ENCODE data around the gene LARGE1.

The LARGE1 gene

DNA sequence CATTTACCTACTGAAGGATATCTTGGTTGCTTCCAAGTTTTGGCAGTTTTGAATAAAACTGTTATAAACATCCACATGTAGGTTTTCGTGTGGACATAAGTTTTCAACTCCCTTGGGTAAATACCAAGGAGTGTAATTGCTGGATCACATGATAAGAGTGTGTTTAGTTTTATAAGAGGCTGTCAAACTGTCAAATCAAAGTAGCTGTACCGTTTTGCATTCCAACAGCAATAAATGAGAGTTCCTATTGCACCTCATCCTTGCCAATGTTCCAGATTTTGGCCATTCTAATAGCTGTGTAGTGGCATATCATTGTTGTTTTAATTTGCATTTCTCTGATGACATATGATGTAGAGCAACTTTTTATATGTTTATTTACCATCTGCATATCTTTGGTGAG is 671.3 kb downstream of the LARGE1 start:
- no peak overlapping the region for H3K23ac ChIP-seq (ENCODE audit: low read length)
- no peak overlapping the region for H3K4ac ChIP-seq (ENCODE audit: low read depth, low read length)
- no peak overlapping the region for H2BK12ac ChIP-seq (ENCODE audit: low read length)
- no peak overlapping the region for H2BK5ac ChIP-seq (ENCODE audit: low read depth, low read length, poor library complexity)
- no peak overlapping the region for H4K12ac ChIP-seq (ENCODE audit: low read depth, low read length)
- no peak overlapping the region for H2BK120ac ChIP-seq (ENCODE audit: insufficient read depth, low read length, poor library complexity)
- H3K4me3 ChIP-seq (ENCODE audit: low read depth, low read length), result no peak overlapping the region
- no CpG with 5 or more reads among the region's 2 CpGs for WGBS (ENCODE audit: extremely low coverage, insufficient coverage, insufficient read length)
- no peak overlapping the region for H2AFZ ChIP-seq (ENCODE audit: insufficient read depth, low read length, poor library complexity)
- no peak overlapping the region for H4K91ac ChIP-seq (ENCODE audit: low read depth, low read length)
- H3K79me1 ChIP-seq (ENCODE audit: low read length), result no peaks in the 10 kb centered on the region
- no peaks in the 10 kb centered on the region for H3K9me3 ChIP-seq (ENCODE audit: insufficient read depth, low read depth, low read length)
- H3K14ac ChIP-seq (ENCODE audit: low read length), result no peak overlapping the region
- no peak overlapping the region for H4K8ac ChIP-seq (ENCODE audit: low read depth, low read length)
- no peak overlapping the region for H2AK5ac ChIP-seq (ENCODE audit: low read length)
- no peak overlapping the region for H3K18ac ChIP-seq (ENCODE audit: low read length)
- no peak overlapping the region for H3K27ac ChIP-seq (ENCODE audit: low read depth, low read length)
- no peaks in the 10 kb centered on the region for H3K4me1 ChIP-seq (ENCODE audit: control insufficient read depth in 1 of 2, insufficient read depth in 2 of 2, low read length in 2 of 2)
- no peak for DNase-seq
- no peaks in the 10 kb centered on the region for H3K27me3 ChIP-seq (ENCODE audit: insufficient read depth, low read length)
- no peaks in the 10 kb centered on the region for H3K79me2 ChIP-seq (ENCODE audit: control insufficient read depth, insufficient read depth, low read length, poor library complexity)
- H3K4me2 ChIP-seq (ENCODE audit: low read length), result no peak overlapping the region
- no peak overlapping the region for H3K9ac ChIP-seq (ENCODE audit: low read length)
- no peaks in the 10 kb centered on the region for H3K36me3 ChIP-seq (ENCODE audit: control insufficient read depth in 1 of 2, insufficient read depth in 2 of 2, low read length in 2 of 2)

DNA sequence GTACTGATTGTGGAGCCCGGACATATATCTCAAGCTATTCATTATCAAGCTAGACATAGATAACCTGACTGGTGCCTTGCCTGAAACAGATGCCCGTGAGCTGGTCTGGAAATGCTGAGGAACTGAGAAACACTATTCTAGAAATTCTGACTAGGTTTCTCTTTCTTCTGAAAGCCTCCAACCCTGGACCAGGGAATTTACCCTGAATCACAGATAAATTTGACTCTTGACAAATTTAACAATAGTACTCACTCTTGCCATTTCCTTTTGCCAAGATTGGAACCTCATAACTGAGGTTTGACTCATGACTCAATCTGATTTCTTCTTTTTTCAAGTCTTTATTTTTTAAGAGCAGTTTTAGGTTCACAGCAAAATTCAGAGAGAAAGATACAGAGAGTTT is 672.5 kb downstream of the LARGE1 start:
- DNase-seq, result no peak
- H3K9me3 ChIP-seq (ENCODE audit: insufficient read depth, low read depth, low read length), result no peaks in the 10 kb centered on the region
- no peak overlapping the region for H3K27ac ChIP-seq (ENCODE audit: low read depth, low read length)
- H2AK5ac ChIP-seq (ENCODE audit: low read length), result no peak overlapping the region
- H3K36me3 ChIP-seq (ENCODE audit: control insufficient read depth in 1 of 2, insufficient read depth in 2 of 2, low read length in 2 of 2), result no peaks in the 10 kb centered on the region
- H2AFZ ChIP-seq (ENCODE audit: insufficient read depth, low read length, poor library complexity), result no peak overlapping the region
- no peak overlapping the region for H2BK12ac ChIP-seq (ENCODE audit: low read length)
- H3K4me3 ChIP-seq (ENCODE audit: low read depth, low read length), result no peak overlapping the region
- H3K4ac ChIP-seq (ENCODE audit: low read depth, low read length), result no peak overlapping the region
- H3K23ac ChIP-seq (ENCODE audit: low read length), result no peak overlapping the region
- no peak overlapping the region for H3K9ac ChIP-seq (ENCODE audit: low read length)
- no peaks in the 10 kb centered on the region for H3K27me3 ChIP-seq (ENCODE audit: insufficient read depth, low read length)
- H3K79me2 ChIP-seq (ENCODE audit: control insufficient read depth, insufficient read depth, low read length, poor library complexity), result no peaks in the 10 kb centered on the region
- no peak overlapping the region for H3K18ac ChIP-seq (ENCODE audit: low read length)
- H3K4me2 ChIP-seq (ENCODE audit: low read length), result no peak overlapping the region
- H2BK120ac ChIP-seq (ENCODE audit: insufficient read depth, low read length, poor library complexity), result no peak overlapping the region
- H4K12ac ChIP-seq (ENCODE audit: low read depth, low read length), result no peak overlapping the region
- no peak overlapping the region for H4K91ac ChIP-seq (ENCODE audit: low read depth, low read length)
- no peaks in the 10 kb centered on the region for H3K79me1 ChIP-seq (ENCODE audit: low read length)
- no peak overlapping the region for H2BK5ac ChIP-seq (ENCODE audit: low read depth, low read length, poor library complexity)
- H3K4me1 ChIP-seq (ENCODE audit: control insufficient read depth in 1 of 2, insufficient read depth in 2 of 2, low read length in 2 of 2), result no peaks in the 10 kb centered on the region
- H4K8ac ChIP-seq (ENCODE audit: low read depth, low read length), result no peak overlapping the region
- no CpG with 5 or more reads among the region's 2 CpGs for WGBS (ENCODE audit: extremely low coverage, insufficient coverage, insufficient read length)
- no peak overlapping the region for H3K14ac ChIP-seq (ENCODE audit: low read length)

DNA sequence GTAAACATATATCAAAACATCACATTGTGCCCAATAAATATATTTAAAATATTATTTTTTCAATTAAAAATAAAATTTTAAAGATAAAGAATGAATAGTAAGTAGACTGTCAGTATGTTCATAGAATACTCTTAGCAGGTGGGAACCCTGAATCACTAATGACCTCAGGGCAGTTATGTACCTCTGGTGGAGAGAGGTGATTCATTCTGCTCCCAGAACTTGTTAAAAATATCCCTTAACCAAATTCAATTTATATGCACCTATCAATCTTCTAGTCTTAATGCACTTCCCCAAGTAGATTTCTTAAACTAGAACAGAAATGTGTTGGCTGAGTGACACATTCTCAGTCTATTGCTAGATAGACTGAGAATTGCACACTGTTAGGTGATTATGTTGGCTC is 678.2 kb downstream of the LARGE1 start:
- H3K18ac ChIP-seq (ENCODE audit: low read length), result no peak overlapping the region
- H2BK120ac ChIP-seq (ENCODE audit: insufficient read depth, low read length, poor library complexity), result no peak overlapping the region
- H4K91ac ChIP-seq (ENCODE audit: low read depth, low read length), result no peak overlapping the region

DNA sequence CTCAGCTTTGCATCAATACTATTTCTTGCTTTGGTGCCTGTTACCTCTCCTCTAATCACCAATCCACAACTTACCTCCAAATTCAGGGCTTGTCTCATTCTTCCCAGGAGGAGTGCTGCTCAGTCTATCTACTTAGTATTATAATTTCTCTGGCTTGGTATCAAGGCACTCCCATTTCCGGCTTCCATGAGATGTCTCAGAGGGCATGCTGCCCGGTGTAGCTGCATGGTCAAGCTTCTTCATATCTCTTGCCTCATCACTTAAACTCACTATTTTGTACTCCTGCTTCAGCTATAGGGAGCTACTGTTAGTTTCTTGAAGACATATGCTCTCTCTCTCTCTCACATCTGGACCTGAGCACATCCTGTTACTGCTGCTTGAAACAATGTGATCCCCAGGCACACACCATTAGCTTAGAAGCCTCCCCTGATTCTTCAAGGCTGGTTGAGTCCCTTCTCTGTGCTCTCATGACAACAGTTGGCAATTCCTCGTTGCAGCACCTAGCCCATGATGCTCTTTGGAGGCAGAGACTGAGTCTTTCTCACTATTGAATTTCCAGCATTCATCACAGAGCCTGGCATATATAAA is 679.3 kb downstream of the LARGE1 start:
- WGBS (ENCODE audit: extremely low coverage, insufficient coverage, insufficient read length), result no CpG with 5 or more reads among the region's 3 CpGs
- H3K18ac ChIP-seq (ENCODE audit: low read length), result no peak overlapping the region
- H2AK5ac ChIP-seq (ENCODE audit: low read length), result no peak overlapping the region
- H4K91ac ChIP-seq (ENCODE audit: low read depth, low read length), result no peak overlapping the region
- H3K4me1 ChIP-seq (ENCODE audit: control insufficient read depth in 1 of 2, insufficient read depth in 2 of 2, low read length in 2 of 2), result no peaks in the 10 kb centered on the region
- H3K9ac ChIP-seq (ENCODE audit: low read length), result no peak overlapping the region
- no peak overlapping the region for H2BK5ac ChIP-seq (ENCODE audit: low read depth, low read length, poor library complexity)
- no peak overlapping the region for H4K12ac ChIP-seq (ENCODE audit: low read depth, low read length)
- H3K4ac ChIP-seq (ENCODE audit: low read depth, low read length), result no peak overlapping the region
- H3K36me3 ChIP-seq (ENCODE audit: control insufficient read depth in 1 of 2, insufficient read depth in 2 of 2, low read length in 2 of 2), result no peaks in the 10 kb centered on the region
- no peak overlapping the region for H2BK12ac ChIP-seq (ENCODE audit: low read length)
- no peak overlapping the region for H2BK120ac ChIP-seq (ENCODE audit: insufficient read depth, low read length, poor library complexity)
- H3K4me3 ChIP-seq (ENCODE audit: low read depth, low read length), result no peak overlapping the region
- no peak overlapping the region for H3K27ac ChIP-seq (ENCODE audit: low read depth, low read length)
- DNase-seq, result no peak
- no peaks in the 10 kb centered on the region for H3K9me3 ChIP-seq (ENCODE audit: insufficient read depth, low read depth, low read length)
- no peak overlapping the region for H3K23ac ChIP-seq (ENCODE audit: low read length)
- no peak overlapping the region for H3K4me2 ChIP-seq (ENCODE audit: low read length)
- H3K14ac ChIP-seq (ENCODE audit: low read length), result no peak overlapping the region
- no peaks in the 10 kb centered on the region for H3K79me2 ChIP-seq (ENCODE audit: control insufficient read depth, insufficient read depth, low read length, poor library complexity)
- no peaks in the 10 kb centered on the region for H3K79me1 ChIP-seq (ENCODE audit: low read length)
- H3K27me3 ChIP-seq (ENCODE audit: insufficient read depth, low read length), result no peaks in the 10 kb centered on the region
- no peak overlapping the region for H4K8ac ChIP-seq (ENCODE audit: low read depth, low read length)
- no peak overlapping the region for H2AFZ ChIP-seq (ENCODE audit: insufficient read depth, low read length, poor library complexity)

More for the DNA sequence above, 678.2 kb downstream of the LARGE1 start:
- DNase-seq, result no peak
- no peak overlapping the region for H2AFZ ChIP-seq (ENCODE audit: insufficient read depth, low read length, poor library complexity)
- H2AK5ac ChIP-seq (ENCODE audit: low read length), result no peak overlapping the region
- no peak overlapping the region for H2BK12ac ChIP-seq (ENCODE audit: low read length)
- no peak overlapping the region for H3K27ac ChIP-seq (ENCODE audit: low read depth, low read length)
- no peak overlapping the region for H3K4me3 ChIP-seq (ENCODE audit: low read depth, low read length)
- no peaks in the 10 kb centered on the region for H3K36me3 ChIP-seq (ENCODE audit: control insufficient read depth in 1 of 2, insufficient read depth in 2 of 2, low read length in 2 of 2)
- H3K9ac ChIP-seq (ENCODE audit: low read length), result no peak overlapping the region
- no peak overlapping the region for H3K23ac ChIP-seq (ENCODE audit: low read length)
- H3K9me3 ChIP-seq (ENCODE audit: insufficient read depth, low read depth, low read length), result no peaks in the 10 kb centered on the region
- no peaks in the 10 kb centered on the region for H3K79me1 ChIP-seq (ENCODE audit: low read length)
- H4K12ac ChIP-seq (ENCODE audit: low read depth, low read length), result no peak overlapping the region
- no peak overlapping the region for H3K4ac ChIP-seq (ENCODE audit: low read depth, low read length)
- H3K4me2 ChIP-seq (ENCODE audit: low read length), result no peak overlapping the region
- no peaks in the 10 kb centered on the region for H3K79me2 ChIP-seq (ENCODE audit: control insufficient read depth, insufficient read depth, low read length, poor library complexity)
- no peak overlapping the region for H3K14ac ChIP-seq (ENCODE audit: low read length)
- no peak overlapping the region for H4K8ac ChIP-seq (ENCODE audit: low read depth, low read length)
- H3K27me3 ChIP-seq (ENCODE audit: insufficient read depth, low read length), result no peaks in the 10 kb centered on the region
- H3K4me1 ChIP-seq (ENCODE audit: control insufficient read depth in 1 of 2, insufficient read depth in 2 of 2, low read length in 2 of 2), result no peaks in the 10 kb centered on the region
- no peak overlapping the region for H2BK5ac ChIP-seq (ENCODE audit: low read depth, low read length, poor library complexity)
